Colon (tissue), 2 donors: ENCODE data around the gene ANKRD13C.
"Not testable (repeated sequence)": the region's sequence is repeated elsewhere in the genome, so short reads cannot be mapped to it uniquely, and the experiment has no call there.

Source experiments
- FAIRE-seq: peaks from 2 replicates; lab custom pipeline; 2012; peaks lifted over from hg19 to GRCh38; lab: Jason Lieb, UNC
- donor health status: control.
- donor health status: control.

The ANKRD13C gene, protein sequence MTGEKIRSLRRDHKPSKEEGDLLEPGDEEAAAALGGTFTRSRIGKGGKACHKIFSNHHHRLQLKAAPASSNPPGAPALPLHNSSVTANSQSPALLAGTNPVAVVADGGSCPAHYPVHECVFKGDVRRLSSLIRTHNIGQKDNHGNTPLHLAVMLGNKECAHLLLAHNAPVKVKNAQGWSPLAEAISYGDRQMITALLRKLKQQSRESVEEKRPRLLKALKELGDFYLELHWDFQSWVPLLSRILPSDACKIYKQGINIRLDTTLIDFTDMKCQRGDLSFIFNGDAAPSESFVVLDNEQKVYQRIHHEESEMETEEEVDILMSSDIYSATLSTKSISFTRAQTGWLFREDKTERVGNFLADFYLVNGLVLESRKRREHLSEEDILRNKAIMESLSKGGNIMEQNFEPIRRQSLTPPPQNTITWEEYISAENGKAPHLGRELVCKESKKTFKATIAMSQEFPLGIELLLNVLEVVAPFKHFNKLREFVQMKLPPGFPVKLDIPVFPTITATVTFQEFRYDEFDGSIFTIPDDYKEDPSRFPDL

DNA sequence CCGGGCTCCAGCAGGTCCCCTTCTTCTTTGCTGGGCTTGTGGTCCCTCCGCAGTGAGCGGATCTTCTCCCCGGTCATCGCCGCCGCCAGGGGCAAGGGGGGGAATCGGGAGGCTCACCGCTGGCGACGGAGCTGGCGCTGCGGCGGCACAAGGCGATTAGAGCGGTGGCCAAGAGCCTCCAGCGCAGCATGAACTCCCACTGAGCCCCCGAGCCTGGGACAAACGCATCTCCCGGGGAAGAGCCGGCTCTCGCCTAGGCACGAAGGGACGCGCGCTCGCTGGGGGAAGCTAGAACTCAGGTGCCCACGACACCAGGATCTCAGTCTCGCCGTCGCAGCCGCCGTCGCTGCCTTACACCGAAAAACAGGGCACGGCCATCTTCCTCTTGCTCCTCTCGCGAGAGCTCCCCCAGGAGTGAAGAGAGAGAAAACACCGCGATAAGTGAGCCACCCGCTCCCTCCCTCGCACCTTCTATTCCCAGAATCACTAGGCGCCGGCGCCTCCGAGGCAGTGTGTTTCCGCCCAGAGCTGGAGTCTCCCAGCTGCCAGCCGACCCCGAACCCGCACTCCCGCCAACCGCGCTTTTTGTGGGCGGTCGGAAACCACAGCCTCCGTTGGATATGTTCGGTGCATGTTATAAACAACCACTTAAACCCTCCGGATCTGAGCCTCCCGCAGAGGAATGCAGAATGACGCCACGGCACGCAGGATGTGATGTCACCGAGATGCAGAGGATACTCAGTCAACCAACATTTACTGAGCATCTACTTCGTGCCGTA, at the start of gene ANKRD13C:
ANKRD13C (minus strand) TSS at position 391 of the 779 bp plus-strand sequence; CDS start at position 77, 314 bp downstream.
- FAIRE-seq, result no peak

DNA sequence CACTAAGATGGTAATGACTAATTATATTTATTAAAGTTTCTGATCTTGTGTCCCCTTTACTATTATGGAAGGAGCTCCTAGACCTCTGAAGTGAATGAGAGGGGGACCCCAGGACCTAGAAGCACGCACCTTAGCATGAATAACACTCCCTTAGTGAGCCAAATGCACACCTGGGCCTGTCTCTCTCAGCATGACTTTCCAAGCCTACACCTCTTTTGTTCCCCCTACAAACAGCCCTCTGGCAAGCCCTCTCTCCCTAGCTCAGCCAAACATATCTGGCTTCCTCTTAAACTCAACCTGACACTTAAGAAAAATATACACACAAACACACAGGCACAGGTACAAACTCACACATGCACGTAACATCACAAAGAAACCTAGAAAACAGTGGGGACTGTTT, 49.2 kb upstream of the ANKRD13C start:
- FAIRE-seq, result no peak

- no peak for FAIRE-seq
Measured at GRCh38 chr1:70401974-70402373, 47.5 kb upstream of the ANKRD13C start.

- FAIRE-seq, result no peak
Measured at GRCh38 chr1:70400335-70400734, 45.8 kb upstream of the ANKRD13C start.

DNA sequence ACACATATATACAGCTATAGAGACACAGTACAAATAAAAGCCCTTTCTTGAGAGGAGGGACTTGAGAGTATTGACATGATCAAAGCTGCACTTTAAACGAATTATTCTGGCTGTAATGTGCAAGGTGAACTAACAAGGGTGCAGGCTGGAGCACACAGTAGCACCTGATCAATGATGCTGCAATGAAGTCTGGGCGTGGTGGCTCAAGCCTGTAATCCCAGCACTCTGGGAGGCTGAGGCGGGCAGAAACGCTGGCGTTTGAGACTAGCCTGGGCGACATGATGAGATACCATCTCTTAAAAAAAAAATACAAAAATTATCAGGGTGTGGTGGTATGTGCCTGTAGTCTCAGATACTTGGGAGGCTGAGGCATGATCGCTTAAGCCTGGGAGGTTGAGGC, 42.5 kb upstream of the ANKRD13C start:
- FAIRE-seq, result no peak

DNA sequence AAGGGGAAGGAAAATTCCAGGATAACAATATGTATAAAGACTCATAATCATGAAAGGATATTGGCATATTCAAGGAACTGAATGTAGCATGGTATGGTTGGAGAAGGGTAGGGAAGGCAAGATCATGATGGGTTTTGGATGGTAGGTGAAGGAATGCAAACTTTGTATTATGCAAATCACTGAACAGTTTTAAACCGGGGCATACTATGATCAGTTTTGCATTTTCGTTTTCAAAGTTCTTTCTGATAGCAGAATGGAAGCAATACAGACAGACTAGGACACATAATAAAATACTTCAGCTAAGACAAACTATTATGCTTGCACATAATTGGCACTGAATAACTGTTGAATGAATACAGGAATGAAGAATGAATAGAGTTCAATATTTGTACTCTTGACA, 42.1 kb upstream of the ANKRD13C start:
- no peak for FAIRE-seq

- no peak for FAIRE-seq
Measured at GRCh38 chr1:70392626-70393025, 38.1 kb upstream of the ANKRD13C start.

DNA sequence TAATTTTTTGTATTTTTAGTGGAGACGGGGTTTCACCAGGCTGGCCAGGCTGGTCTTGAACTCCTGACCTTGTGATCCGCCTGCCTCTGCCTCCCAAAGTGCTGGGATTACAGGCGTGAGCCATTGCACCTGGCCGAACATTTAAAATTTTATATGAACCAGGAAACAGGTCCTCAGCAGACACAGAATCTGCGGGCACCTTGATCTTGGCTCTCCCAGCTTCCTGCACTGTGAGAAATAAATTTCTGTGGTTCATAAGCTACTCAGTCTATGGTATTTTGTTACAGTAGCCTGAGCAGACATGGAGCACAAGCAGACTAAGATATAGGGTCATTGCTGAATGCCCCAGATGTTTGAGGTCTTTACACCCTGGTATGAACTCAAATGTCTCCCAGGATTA, 33.0 kb upstream of the ANKRD13C start:
- no peak for FAIRE-seq

GRCh38 chr1:70386121-70386520, 31.6 kb upstream of the ANKRD13C start:
- no peak for FAIRE-seq

DNA sequence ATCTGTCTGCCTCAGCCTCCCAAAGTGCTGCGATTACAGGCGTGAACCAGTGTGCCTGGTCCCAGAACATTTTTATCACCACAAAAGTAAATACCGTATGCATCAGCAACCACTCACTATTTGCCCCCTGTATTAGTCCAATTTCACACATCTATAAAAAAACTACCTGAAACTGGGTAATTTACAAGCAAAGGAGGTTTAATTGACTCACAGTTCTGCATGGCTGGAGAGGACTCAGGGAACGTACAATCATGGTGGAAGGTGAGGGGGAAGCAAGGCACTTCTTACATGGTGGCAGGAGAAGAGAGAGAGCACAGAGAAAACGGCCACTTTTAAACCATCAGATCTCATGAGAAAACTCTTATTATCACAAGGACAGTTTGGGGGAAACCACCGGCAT, 31.0 kb upstream of the ANKRD13C start:
- FAIRE-seq, result no peak

DNA sequence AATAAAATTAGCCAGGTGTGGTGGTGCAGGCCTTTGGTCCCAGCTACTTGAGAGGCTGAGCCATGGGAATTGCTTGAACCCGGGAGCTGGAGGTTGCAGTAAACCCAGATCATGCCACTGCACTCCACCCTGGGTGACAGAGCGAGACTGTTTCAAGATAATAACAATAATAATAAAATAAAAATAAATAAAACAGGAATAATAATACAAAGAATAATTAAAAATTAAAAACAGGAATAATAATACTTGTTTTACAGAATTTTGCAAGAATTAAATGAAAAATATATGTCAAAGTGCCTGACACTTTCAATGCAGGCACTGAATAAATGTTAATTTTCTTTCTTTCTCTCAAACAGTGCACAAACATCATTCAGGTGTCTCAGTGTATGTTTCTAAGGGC, 30.0 kb upstream of the ANKRD13C start:
- FAIRE-seq, result no peak

GRCh38 chr1:70383483-70383882, 29.0 kb upstream of the ANKRD13C start:
- no peak for FAIRE-seq

DNA sequence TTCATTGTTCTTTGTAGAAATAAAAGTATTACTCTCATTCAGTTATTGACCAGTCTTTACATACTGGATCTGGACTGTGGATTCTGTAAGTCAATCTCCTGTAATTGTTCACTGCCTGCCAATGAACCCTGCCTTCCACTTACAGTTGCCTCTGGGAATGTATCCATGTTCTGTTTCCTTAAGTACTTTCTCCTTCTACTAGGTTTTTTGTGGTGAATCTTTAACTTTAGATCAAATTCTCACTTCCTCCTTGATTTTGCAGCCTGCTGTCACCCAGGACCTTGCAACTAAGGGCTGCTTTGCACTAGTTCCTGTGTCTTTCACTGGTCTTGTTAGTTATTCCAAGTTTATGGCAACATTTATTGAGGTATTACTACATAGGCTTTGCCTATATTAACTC, 28.2 kb upstream of the ANKRD13C start:
- FAIRE-seq, result no peak

- no peak for FAIRE-seq
Measured at GRCh38 chr1:70376196-70376595, 21.7 kb upstream of the ANKRD13C start.

DNA sequence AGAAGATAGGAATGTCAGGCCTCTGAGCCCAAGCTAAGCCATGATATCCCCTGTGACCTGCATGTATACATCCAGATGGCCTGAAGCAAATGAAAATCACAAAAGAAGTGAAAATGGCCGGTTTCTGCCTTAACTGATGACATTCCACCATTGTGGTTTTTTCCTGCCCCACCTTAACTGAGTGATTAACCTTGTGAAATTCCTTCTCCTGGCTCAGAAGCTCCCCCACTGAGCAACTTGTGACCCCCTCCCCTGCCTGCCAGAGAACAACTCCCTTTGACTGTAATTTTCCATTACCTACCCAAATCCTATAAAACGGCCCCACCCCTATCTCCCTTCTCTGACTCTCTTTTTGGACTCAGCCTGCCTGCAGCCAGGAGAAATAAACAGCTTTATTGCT, 19.1 kb upstream of the ANKRD13C start:
- not testable (repeated sequence) for FAIRE-seq

- FAIRE-seq, result no peak
Measured at GRCh38 chr1:70372426-70372825, 17.9 kb upstream of the ANKRD13C start.

GRCh38 chr1:70371586-70371985, 17.1 kb upstream of the ANKRD13C start:
- FAIRE-seq, result not testable (repeated sequence)

GRCh38 chr1:70367397-70367796, 12.9 kb upstream of the ANKRD13C start:
- FAIRE-seq, result not testable (repeated sequence)

DNA sequence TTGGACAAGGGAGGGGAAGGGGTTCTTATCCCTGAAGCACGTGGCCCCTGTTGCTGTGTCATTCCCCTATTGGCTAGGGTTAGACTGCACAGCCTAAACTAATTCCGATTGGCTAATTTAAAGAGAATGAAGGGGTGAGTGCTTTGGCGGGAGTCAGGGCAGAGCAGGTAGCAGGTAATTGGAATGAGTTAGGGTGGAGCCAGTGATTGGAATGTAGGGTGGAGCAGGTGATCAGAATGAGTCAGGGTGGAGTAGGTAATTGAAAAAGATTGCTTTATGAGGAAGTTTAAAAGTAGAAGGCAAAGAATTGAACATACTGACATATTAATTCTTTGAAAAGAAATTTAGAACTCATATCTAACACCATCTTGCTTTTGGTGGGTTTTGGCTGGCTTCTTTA, 12.5 kb upstream of the ANKRD13C start:
- FAIRE-seq, result not testable (repeated sequence)

GRCh38 chr1:70366425-70366952, 12.0 kb upstream of the ANKRD13C start:
- not testable (repeated sequence) for FAIRE-seq

- FAIRE-seq, result no peak
Measured at GRCh38 chr1:70364439-70364838, 9.9 kb upstream of the ANKRD13C start.

GRCh38 chr1:70361727-70362398, 7.3 kb upstream of the ANKRD13C start:
- FAIRE-seq, result no peak
